ENCODE data around the gene KLHL24.
A peak's percentile ranks its signal among the peaks of the same experiment; 100 is the strongest.
"Not testable (repeated sequence)": the region's sequence is repeated elsewhere in the genome, so short reads cannot be mapped to it uniquely, and the experiment has no call there.

The KLHL24 gene

GRCh38 chr3:183695569-183696364 lies 60.3 kb downstream of the KLHL24 start:
- no peak for DNase-seq (ENCODE audit: low read depth in 2 of 2)

DNA sequence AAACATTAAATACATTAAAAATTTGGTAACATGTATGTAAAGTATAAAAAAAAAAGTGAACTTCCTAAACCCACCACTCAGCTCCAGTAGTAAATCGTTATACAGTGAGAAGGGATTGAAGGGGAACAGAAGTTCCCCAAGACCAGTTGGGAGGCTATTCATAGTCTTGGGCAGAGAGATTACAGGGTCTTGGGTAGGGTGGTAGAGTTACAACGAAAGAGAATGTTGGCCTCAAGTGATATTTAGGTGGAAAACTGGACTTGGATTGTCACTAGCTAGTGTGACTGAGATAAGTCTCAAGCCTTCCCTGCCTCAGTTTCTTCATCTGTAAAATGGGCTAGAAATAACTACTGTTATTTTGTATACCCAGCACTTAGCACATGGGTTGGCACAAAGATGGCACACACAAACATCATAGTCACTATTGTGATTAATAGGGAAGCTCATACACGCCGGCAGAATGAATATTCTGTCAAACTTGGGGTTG lies 61.7 kb downstream of the KLHL24 start:
- no peak for DNase-seq (ENCODE audit: low read depth in 2 of 2)

- DNase-seq (ENCODE audit: low read depth in 2 of 2): peak; percentile 61 to 74
Observed at GRCh38 chr3:183697610-183698317, 62.3 kb downstream of the KLHL24 start, which contains the start of gene YEATS2. YEATS2 (plus strand) TSS chr3:183697797; CDS start chr3:183715163, 17,366 bp downstream.

- peak; percentile 2 to 15 for DNase-seq (ENCODE audit: low read depth in 2 of 2)
Observed at GRCh38 chr3:183698318-183698751, 62.9 kb downstream of the KLHL24 start.

DNA sequence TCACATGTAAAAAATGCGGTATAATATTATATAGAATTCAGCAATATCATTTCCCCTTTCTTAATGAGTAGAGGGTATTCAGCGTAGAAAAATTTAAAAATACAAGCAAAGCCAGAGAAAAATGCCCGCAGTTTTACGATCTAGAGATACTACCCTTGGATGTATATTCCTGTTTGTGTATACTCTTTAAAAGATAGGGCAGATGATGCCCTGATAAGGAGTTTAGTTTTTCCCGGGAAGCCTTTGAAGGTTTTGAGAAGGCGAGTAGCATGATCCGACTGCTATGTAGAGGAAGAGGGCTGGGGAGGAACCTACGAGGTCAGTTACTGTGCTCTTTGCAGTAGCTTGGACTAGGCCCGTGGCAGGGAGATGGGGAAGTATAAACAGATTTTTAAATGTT lies 63.3 kb downstream of the KLHL24 start:
- DNase-seq (ENCODE audit: low read depth in 2 of 2): no peak

- no peak for DNase-seq (ENCODE audit: low read depth in 2 of 2)
Observed at GRCh38 chr3:183699238-183699947, 64.0 kb downstream of the KLHL24 start.

GRCh38 chr3:183701744-183702143 lies 66.3 kb downstream of the KLHL24 start:
- no peak for DNase-seq (ENCODE audit: low read depth in 2 of 2)

GRCh38 chr3:183703892-183704291 lies 68.5 kb downstream of the KLHL24 start:
- DNase-seq (ENCODE audit: low read depth in 2 of 2): not testable (repeated sequence)

DNA sequence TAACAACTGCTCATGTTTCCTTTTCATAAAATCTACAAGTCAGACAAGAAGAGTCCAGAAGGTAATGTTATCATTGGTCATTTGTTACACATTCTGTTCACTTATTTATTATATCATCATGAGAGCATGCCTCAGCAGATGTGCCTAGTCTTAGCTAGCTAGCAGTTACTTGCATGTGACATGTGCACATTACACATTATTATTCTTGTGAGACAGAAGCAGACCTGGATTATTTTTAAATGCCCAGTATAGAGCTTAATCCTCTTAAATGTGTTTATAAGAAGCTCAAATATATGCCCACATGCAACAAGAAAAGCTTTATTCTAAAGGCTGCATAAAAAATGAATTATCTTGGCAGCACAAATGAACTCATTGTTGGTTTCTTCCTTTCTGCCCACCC lies 74.8 kb downstream of the KLHL24 start:
- no peak for DNase-seq (ENCODE audit: low read depth in 2 of 2)

DNA sequence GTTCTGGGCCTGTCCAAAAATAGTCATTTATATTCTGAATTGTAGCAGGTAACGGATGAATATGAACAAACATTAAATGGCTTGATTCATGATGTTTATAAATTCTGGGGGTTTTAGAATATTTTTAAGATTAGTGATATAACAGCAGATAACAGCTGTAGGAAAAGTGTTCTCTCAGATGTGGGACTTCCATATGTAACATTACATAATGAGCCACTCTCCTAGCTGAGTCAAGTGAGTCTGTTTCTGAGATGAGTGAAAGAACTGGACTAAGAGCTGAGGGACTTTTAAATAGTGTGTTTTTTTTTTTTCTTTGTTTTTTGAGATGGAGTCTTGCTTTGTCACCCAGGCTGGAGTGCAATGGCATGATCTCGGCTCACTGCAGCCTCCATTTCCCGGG lies 76.1 kb downstream of the KLHL24 start:
- DNase-seq (ENCODE audit: low read depth in 2 of 2): no peak

- no peak for DNase-seq (ENCODE audit: low read depth in 2 of 2)
Observed at GRCh38 chr3:183714622-183715021, 79.2 kb downstream of the KLHL24 start.

- DNase-seq (ENCODE audit: low read depth in 2 of 2): no peak
Observed at GRCh38 chr3:183718012-183718411, 82.6 kb downstream of the KLHL24 start.

GRCh38 chr3:183725387-183725786 lies 90.0 kb downstream of the KLHL24 start:
- DNase-seq (ENCODE audit: low read depth in 2 of 2): no peak

GRCh38 chr3:183728204-183728603 lies 92.8 kb downstream of the KLHL24 start:
- no peak for DNase-seq (ENCODE audit: low read depth in 2 of 2)

DNA sequence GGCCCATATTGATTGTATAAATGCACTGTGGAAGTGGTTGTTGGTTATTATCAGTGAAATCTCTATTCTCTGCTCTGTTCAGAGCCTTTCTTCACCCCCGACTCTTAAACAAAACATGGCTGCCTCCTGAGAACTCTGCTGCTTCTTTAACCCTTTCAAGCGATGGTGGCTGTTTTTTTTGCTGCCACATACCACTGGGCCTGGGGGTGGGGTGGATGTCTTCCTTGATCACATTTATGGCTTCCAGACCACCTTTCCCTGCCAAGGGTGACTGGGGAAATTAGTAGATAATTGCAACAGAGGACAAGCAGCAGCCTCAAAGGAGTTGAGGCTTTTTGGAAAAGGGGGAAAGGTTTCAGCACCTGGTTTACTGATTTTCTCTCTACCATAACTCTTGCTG lies 94.9 kb downstream of the KLHL24 start:
- DNase-seq (ENCODE audit: low read depth in 2 of 2): no peak

DNA sequence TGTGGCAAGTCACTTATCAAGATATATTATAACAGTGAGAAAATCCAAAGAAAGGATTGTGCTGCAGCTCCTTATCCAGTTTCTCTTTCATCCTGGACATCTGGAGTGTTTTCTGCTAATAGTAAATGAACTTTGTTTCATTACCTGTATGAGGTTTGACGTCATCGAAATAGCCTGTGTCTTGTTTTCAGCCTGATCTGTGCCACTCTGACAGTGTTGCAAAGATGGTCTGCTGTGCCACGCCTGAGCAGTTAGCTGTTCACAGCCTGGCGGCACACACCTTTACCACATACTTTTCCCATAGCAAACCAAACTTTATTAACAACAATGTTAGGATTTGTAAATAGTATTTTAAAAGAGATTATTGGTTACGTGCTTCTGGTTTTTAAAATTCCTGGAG lies 96.2 kb downstream of the KLHL24 start:
- DNase-seq (ENCODE audit: low read depth in 2 of 2): no peak

- DNase-seq (ENCODE audit: low read depth in 2 of 2): no peak
Observed at GRCh38 chr3:183733553-183733952, 98.1 kb downstream of the KLHL24 start.
